Epithelial cell of prostate (primary cell): Measurements from ENCODE around the gene DXO.
"Not testable (repeated sequence)": the region's sequence is repeated elsewhere in the genome, so short reads cannot be mapped to it uniquely, and the experiment has no call there.

Experiments used
- DNase-seq: peaks from one replicate; pipeline ENCODE4 v3.0.0-alpha.2; 2011; ENCODE audit warnings: low read depth, low spot score
- H3K27ac ChIP-seq: fragments of 450-650 bp; 2 replicates; pipeline ENCODE4 v1.5.1; 2017; ENCODE audit warnings: mild to moderate bottlenecking

DXO gene

DNA sequence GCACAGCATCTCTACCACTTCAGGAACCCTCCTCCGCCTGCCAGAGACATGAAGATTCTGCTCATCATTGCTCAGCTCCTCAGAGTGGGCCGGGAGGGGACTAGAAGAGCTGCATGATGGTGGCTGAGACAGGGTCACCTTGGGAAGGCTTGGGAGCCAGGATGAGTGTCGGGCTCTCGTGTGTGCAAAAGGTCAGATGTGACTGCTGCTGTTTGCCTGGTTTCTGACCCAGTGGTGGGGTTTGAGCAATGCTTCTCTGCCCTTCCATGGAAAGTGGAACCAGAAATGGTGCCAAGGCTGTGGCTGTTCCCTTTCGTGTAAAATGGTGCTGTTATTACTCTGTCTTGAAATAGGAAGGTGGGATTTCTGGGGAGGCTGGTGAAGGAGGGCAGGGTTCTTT, 9.1 kb upstream of the DXO start:
- not testable (repeated sequence) for H3K27ac ChIP-seq, DNase-seq

DNA sequence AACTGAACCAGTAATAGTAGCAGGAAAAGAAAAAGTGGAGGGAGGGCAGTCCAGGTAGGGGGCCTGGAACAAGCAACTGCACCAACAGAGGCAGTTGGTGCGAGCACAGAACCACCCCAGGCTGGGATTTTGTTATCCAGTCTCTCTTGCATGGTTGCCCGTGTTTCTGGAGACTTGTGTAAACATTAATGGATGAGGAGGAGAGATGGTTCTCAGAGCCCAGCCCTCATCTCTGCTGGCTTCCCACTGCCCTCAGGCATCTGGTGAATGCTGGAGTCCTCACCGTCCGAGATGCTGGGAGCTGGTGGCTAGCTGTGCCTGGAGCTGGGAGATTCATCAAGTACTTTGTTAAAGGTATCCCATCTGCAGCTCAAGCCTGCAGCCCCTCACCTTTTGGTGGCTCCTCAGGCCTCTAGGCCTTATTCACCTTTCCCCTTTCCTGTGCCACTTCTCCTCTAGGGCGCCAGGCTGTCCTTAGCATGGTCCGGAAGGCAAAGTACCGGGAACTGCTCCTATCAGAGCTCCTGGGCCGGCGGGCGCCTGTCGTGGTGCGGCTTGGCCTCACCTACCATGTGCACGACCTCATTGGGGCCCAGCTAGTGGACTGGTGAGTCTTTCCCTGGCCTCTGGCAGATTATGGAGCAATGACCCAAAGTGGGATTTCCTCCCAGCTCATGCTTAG, 8.4 kb upstream of the DXO start:
- not testable (repeated sequence) for H3K27ac ChIP-seq, DNase-seq

DNA sequence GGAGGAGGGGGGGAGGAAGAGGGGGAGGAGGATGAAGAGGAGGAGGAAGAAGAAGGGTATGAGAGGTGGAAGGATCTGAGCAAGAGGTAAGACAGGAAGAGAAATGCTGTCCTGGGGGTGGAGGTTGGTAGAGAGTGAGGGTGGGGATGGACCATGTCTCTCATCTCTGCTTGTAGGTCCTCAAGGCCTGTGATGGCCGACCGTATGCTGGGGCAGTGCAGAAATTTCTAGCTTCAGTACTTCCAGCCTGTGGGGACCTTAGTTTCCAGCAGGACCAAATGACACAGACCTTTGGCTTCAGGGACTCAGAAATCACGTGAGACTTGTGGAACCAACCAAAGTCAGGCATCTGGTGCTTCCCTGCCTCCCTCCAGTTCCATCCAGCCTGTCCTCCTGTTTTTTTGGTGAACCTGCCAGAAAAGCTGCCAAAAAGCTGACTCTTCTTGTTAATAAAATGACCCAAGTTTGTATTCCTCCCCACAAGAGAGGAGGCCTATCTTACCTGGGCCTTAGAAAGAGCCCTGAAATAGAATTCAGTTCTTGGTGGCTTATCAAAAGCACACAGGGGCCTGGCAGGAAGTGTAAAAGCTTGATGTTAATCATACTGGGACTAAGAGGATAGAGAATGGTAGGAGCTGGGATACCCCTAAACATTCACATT, 7.4 kb upstream of the DXO start:
- no peak for DNase-seq
- no peak overlapping the region for H3K27ac ChIP-seq

DNA sequence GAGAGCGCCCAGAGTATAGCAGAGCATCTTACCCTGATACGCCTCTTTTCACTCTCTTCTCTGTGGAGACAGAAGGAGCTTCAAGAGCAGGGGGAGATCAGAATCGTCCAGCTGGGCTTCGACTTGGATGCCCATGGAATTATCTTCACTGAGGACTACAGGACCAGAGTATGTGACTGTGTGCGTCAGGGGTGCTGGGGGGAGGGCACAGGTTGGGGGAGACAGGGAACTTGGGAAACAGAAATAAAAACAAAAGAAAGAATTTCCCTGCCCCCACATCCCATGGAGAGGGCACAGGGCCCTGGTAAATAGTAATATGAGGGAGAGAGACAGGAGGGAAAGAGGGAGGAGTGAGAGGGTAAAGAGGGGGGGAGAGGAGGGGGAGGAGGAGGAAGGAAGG, 6.9 kb upstream of the DXO start:
- no peak for DNase-seq
- no peak overlapping the region for H3K27ac ChIP-seq

DNA sequence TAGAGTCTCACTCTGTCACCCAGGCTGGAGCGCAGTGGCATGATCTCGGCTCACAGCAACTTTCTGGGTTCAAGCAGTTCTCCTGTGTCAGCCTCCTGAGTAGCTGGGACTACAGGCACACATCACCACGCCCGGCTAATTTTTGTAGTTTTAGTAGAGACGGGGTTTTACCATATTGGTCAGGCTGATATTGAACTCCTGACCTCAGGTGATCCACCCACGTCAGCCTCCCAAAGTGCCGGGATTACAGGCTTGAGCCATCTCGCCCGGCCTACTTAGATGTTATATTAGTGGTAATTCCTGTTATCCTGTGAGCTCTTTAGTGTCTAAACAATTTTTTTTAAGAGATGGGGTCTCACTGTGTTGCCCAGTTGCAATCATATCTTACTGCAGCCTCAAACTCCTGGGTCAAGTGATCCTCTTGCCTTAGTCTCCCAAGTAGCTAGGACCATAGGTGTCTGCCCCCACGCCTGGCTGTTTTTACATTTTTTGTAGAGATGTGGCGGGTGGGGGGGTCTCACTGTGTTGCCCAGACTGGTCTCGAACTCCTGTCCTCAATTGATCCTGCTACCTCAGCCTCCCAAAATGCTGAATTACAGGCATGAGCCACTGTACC, 6.0 kb upstream of the DXO start:
- H3K27ac ChIP-seq: no peak overlapping the region
- no peak for DNase-seq

DNA sequence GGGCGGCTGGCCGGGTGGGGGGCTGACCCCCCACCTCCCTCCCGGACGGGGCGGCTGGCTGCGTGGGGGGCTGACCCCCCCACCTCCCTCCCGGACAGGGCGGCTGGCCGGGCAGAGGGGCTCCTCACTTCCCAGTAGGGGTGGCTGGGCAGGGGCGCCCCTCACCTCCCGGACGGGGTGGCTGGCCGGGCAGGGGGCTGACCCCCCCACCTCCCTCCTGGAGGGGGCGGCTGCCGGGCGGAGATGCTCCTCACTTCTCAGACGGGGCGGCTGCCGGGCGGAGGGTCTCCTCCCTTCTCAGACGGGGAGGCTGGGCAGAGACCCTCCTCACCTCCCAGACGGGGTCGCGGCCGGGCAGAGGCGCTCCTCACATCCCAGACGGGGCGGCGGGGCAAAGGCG, 4.1 kb upstream of the DXO start:
- DNase-seq, H3K27ac ChIP-seq: not testable (repeated sequence)

DNA sequence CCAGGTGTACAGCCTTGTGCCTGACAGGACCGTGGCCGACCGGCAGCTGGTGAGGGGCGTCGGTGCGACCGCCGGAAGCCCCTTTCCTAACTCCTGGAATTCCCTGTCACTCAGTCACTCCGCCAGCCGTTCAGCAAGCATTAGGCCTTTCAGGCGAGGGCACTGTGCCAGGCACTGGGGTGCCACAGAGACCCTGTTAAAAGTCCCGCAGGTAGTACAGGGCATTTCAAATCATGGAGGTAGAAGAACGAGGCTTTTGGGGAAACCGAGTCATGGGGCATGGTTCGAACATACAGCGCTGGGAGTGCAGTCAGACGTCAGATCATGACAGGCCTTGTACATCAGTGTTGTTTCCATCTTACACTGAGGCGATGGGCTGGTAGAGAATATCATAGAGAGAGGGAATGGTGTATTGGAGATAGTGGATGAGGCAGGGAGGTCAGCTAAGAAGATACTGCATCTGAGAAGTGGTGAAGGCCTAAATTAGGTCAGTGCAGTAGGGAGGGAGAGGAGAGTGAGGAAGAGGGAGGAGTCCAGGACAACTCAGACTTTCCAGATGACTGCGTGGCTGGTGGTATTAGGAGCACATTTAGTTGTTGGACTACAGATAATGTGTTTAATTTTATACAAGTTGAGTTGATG, 892 bp upstream of the DXO start:
- H3K27ac ChIP-seq: peak overlapping the region; percentile 97
- DNase-seq: no peak

DNA sequence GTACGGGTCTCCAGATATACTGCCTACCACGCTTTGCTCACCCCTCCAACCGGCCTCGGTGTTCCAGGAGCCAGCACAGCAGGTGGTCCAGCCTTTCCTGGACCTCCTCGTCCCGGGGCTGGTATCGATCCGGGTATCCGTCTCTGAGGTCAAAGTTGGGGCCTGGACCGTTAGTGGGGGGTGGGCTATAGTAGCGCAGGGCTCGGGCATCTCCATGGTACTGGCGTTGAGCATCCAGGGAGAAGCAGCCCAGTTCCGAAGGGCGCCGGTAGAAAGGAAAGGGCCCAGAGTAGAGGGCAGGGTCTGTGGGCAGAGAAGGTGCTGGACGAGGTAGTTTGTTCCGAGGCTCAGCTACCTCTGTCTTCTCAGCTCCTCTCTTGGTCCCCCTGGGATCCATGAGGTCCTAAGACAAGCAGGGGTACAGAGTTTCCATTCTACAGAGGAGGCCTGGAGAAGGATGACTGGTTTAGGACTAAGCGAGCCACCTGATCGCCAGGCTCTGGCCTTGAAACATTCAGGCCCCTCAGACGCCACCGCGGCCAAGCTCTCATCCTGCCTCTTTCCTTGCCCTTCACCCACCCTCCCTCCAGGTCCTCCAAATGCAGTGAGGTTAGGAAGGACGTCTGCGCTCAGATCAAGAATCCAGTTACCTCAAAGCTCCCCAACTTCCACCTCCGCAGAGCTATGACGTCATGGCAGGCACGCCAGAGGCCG, 502 bp downstream of the DXO start:
- peak overlapping the region; percentile 97 for H3K27ac ChIP-seq
- no peak for DNase-seq

DNA sequence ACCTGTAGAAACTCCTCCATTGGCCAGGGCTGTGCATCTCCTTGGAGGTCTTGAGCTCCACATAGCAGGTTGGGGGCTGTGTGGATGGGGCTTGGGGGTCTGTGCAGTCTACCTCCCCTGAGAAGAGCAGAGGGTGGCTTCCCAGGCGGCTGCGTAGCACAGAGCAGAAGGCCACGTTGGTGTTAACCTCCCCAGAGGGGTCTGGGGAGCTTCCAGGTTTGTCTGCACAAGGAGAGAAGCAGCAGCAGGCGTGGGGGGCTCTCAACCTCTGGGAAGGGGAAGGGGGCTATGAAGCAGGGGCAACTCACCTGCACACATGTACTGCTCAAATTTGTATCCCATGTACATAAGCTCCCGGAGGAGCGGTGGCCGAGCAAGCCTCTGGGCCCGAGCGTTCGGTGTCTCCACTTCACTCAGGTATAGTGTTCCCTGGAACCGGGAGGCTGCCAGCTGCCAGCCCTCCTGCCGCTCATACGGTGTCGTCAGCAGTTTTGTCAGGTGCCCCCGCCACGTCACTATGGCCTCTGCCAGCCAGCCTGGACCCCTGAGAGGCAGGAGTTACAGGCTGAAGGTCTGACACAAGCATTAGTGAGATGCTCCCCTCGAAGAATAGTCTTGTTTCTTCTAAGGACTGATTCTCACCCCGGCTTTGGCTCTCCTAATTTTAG, 1.2 kb downstream of the DXO start:
- no peak for DNase-seq
- peak overlapping the region; percentile 97 for H3K27ac ChIP-seq

DNA sequence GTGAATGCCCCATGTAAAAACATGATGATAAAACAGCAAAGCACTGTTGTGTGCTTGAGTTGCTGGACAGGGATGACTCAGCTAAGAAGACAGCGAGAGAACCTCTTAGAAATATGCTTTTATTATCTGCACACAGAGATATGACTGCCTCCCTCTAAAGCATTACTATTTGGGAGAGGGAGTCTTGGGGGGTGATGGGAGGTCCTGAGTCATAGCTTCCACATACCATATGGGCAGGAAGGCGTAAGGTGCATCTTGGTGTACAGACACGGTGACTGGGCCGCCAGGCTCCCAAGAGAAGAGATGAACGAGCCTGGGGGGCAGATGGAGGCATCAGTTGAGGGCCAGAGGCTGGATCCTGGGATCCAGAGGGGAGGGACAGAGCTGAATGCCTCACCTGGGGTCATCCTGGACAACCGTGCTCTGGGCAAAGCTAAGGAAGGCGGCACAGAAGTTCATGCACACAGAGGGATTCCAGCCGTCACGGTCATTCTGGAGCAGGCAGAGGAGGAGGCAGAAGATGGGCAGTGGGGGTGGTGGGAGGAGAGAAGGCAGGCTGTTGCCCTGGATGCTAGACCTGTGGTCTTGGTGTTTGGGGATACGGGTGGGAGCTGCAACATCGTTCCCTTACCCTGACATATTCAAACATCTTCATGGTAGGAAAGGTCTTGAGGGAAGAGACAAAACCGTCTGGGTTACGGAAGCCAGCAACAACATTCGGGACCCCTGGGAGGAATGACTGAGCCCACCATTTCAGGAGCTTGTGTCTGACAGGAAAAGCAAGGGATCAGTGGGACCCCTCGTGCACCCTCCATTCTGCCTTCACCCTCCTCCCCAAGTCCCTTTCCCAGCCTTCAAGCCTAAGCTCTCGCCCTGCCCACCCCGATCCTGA, 2.0 kb downstream of the DXO start:
- no peak for DNase-seq
- no peak overlapping the region for H3K27ac ChIP-seq

DNA sequence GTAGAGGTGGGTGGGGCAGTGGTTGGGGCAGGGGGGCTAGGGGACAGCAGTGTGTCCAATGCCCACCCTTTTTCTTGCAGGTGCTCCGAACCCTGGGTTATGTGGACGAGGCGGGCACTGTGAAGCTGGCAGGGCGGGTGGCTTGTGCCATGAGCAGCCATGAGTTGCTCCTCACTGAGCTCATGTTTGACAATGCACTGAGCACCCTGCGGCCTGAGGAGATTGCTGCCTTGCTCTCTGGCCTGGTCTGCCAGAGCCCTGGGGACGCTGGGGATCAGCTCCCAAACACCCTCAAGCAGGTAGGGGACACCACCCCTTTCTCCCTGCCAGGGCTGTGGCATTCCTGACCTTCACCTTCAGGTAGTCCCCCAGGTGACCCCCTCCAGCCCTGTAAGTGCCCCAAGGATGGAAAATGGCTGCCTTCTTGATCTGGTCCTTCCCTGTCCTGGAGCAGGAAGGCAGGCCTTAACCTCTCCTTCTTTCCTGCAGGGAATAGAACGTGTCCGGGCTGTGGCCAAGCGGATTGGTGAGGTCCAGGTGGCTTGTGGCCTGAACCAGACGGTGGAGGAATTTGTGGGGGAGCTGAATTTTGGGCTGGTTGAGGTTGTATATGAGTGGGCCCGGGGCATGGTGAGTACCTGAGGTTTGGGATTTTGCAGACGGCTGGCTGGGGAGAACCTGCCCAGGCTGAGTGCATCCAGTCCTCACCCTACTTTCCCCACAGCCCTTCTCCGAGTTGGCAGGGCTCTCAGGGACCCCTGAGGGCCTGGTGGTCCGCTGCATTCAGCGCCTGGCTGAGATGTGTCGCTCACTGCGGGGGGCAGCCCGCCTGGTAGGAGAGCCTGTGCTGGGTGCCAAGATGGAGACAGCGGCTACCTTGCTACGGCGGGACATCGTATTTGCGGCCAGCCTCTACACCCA, 2.9 kb downstream of the DXO start:
- DNase-seq: no peak
- H3K27ac ChIP-seq: no peak overlapping the region

DNA sequence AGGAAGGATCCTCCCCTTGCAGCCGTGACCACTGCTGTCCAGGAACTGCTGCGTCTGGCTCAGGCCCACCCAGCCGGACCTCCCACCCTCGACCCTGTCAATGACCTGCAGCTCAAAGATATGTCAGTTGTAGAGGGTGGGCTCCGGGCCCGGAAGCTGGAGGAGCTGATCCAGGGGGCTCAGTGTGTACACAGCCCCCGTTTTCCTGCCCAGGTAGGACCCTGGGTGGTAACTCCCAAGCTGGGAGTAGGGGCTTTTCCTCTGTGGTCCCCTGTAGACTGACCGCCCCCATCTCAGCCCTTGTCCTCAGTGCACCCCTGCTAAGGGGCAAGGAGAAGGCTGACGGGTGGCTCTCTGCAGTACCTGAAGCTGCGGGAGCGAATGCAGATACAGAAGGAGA, 3.6 kb downstream of the DXO start:
- H3K27ac ChIP-seq: no peak overlapping the region
- no peak for DNase-seq

DNA sequence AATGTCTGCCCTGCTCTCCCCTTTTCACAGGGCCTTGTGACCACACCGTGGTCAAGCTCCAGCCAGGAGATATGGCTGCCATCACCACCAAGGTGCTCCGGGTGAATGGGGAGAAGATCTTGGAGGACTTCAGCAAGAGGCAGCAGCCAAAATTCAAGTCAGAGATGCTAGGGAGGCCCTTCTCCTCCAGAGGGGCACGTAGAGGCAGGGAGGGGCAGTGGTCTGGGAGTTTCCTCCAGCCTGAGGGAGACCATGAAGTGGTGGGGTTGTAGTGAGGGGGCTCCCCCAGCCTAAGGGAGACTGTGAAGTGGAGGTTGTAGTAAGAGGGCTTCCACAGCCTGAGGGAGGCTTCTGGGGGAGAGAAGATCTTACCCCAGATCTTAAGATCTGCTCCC, 4.0 kb downstream of the DXO start:
- no peak for DNase-seq
- H3K27ac ChIP-seq: no peak overlapping the region

DNA sequence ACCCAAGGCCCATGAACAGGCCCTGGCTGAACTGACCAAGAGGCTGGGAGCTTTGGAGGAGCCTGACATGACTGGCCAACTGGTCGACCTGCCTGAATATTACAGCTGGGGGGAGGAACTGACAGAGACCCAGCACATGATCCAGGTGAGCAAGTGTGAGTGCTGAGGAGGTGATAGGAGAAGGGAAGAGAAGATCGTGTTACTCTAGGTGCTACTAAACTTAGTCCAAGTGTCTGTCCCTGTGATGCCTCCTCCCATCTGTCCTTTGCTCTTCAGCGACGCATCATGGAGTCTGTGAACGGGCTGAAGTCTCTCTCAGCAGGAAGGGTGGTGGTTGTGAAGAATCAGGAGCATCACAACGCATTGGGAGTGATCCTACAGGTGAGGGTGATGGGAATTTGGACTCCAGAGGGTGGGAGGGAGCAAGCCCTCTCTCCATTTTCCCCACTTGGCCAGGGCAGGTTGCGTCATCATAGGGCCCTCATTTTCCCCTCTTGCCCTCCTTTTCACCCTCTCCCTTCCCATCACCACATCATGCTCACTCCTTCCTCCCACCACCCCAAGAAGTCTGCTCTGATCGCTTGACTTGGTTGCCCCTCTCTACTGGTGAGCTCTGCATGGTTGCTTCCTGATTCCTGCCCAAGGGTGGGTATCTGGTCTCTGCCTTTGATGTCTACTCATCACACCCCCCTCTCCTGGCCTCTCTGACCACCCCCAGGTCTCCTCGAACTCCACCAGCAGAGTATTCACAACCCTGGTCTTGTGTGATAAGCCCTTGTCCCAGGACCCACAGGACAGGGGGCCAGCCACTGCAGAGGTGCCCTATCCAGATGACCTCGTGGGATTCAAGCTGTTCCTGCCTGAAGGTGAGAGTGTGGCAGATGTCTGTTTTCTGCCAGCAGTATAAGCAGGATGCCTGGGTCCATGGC, 4.7 kb downstream of the DXO start:
- DNase-seq: no peak
- H3K27ac ChIP-seq: no peak overlapping the region

DNA sequence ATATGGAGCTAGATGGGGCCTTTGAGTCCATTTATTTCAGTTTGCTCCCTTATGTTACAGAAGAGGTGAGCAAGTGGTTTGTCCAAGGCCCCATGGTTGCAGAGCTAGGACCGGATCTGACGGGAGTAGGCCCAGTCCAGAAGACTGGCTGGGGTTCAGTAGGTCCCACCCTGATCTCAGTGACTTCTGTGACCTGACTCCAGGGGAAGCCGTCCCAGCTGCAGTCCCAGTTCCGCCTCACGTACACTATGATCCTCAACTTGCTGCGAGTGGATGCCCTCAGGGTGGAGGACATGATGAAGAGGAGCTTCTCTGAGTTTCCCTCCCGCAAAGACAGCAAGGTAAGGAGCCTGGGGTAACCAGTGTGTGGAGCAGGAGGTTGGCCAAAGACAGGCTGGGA, 5.4 kb downstream of the DXO start:
- H3K27ac ChIP-seq: no peak overlapping the region
- DNase-seq: no peak

DNA sequence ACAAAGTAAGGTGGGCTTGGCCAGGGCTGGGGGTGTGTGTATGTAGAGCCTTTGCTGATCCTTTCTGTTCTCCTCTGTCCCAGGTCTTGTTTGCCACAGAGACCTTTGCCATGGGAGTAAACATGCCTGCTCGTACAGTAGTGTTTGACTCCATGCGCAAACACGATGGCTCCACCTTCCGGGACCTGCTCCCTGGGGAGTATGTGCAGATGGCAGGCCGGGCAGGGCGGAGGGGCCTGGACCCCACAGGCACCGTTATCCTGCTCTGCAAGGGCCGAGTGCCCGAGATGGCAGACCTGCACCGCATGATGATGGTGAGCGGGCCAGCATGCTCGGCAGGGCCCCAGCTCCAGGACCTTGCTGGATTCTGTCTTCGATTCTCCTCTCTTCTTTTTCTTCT, 6.2 kb downstream of the DXO start:
- no peak overlapping the region for H3K27ac ChIP-seq
- no peak for DNase-seq

DNA sequence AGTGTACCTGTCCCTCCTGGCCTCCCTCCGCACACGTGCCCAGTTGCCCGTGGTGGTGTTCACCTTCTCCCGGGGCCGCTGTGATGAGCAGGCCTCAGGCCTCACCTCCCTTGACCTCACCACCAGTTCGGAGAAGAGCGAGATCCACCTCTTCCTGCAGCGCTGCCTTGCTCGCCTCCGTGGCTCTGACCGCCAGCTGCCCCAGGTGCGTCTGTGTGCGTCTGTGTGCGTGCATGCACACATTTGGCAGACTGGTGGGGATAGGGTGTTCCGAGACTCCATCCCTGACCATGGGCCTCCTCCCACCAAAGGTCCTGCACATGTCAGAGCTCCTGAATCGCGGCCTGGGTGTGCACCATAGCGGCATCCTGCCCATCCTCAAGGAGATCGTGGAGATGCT, 8.0 kb downstream of the DXO start:
- DNase-seq: no peak
- H3K27ac ChIP-seq: no peak overlapping the region
